H1 (cell line): ENCODE measurements around the gene ICAM5. TPM values are rescaled to one million over a fixed set of nuclear protein-coding genes. Genes with fewer than 3 reads are reported as not detected.

Experiments
- BACH1 ChIP-seq: IDR thresholded peaks from 2 replicates; pipeline ENCODE4 v1.6.1; 2012; ENCODE audit warnings: low read length, improper control_type of control experiment
- E2F6 ChIP-seq: IDR thresholded peaks from 2 replicates; pipeline ENCODE4 v1.6.1; 2012; ENCODE audit warnings: inconsistent platforms
- GTF2F1 ChIP-seq: IDR thresholded peaks from 2 replicates; pipeline ENCODE4 v1.6.1; 2012; ENCODE audit warnings: low read depth, low read length, improper control_type of control experiment, borderline replicate concordance
- KDM4A ChIP-seq: IDR thresholded peaks from one replicate; pipeline ENCODE4 v1.7.1; 2012; ENCODE audit warnings: low read depth, mild to moderate bottlenecking, moderate library complexity, low read length, inconsistent platforms; ENCODE audit not compliant: severe bottlenecking
- SAP30 ChIP-seq: fragments of 300-600 bp; sonication (generic); IDR thresholded peaks from 2 replicates; pipeline ENCODE4 v1.7.1; 2012; ENCODE audit warnings: low read length, moderate library complexity, mild to moderate bottlenecking, inconsistent platforms; ENCODE audit not compliant: insufficient read depth, insufficient replicate concordance
- polyA plus RNA-seq, 7 experiments: library from polyadenylated mRNA; depleted of rRNA in 3 of 7; stranded (reverse) in 5 of 7; unstranded in 2 of 7; fragments of >200 nt in 5 of 7; fragments of 200-250 nt in 2 of 7; gene quantifications; 1 replicate in 5 of 7; 2 replicates in 1 of 7; 4 replicates in 1 of 7; pipeline versions ENCODE4 v1.2.1 to v1.2.3, GENCODE V29; 2011 to 2013; ENCODE audit warnings: missing spikeins in 2 of 7, mixed read lengths in 2 of 7
- total RNA-seq: library from RNA; stranded (reverse); fragmentation: NEBNext Ultra II Directional; extraction: Animal tissue kit (Norgen Biotek cat#: 25700); gene quantifications from 2 replicates; pipeline ENCODE4 v1.2.1, GENCODE V29; 2021
- TF ChIP-seq, protein P1 (sequence below): fragments of 300-600 bp; sonication (generic); IDR thresholded peaks from 2 replicates; pipeline ENCODE4 v1.7.1; 2012; ENCODE audit warnings: low read length, moderate library complexity, mild to moderate bottlenecking, inconsistent platforms; ENCODE audit not compliant: insufficient replicate concordance
- TF ChIP-seq, protein P2 (sequence below): IDR thresholded peaks from 2 replicates; pipeline ENCODE4 v1.6.1; 2012; ENCODE audit warnings: inconsistent platforms

Gene ICAM5
- total and polyA plus RNA-seq, 2 of the 8 experiments (the other 6 are each of a cell fraction or from before 2014, with no cell fraction given), result 3.9 to 4.8 TPM

GRCh38 chr19:10295847-10296591, 6.3 kb downstream of the ICAM5 start (continued):
- TF ChIP-seq, protein P1, sequence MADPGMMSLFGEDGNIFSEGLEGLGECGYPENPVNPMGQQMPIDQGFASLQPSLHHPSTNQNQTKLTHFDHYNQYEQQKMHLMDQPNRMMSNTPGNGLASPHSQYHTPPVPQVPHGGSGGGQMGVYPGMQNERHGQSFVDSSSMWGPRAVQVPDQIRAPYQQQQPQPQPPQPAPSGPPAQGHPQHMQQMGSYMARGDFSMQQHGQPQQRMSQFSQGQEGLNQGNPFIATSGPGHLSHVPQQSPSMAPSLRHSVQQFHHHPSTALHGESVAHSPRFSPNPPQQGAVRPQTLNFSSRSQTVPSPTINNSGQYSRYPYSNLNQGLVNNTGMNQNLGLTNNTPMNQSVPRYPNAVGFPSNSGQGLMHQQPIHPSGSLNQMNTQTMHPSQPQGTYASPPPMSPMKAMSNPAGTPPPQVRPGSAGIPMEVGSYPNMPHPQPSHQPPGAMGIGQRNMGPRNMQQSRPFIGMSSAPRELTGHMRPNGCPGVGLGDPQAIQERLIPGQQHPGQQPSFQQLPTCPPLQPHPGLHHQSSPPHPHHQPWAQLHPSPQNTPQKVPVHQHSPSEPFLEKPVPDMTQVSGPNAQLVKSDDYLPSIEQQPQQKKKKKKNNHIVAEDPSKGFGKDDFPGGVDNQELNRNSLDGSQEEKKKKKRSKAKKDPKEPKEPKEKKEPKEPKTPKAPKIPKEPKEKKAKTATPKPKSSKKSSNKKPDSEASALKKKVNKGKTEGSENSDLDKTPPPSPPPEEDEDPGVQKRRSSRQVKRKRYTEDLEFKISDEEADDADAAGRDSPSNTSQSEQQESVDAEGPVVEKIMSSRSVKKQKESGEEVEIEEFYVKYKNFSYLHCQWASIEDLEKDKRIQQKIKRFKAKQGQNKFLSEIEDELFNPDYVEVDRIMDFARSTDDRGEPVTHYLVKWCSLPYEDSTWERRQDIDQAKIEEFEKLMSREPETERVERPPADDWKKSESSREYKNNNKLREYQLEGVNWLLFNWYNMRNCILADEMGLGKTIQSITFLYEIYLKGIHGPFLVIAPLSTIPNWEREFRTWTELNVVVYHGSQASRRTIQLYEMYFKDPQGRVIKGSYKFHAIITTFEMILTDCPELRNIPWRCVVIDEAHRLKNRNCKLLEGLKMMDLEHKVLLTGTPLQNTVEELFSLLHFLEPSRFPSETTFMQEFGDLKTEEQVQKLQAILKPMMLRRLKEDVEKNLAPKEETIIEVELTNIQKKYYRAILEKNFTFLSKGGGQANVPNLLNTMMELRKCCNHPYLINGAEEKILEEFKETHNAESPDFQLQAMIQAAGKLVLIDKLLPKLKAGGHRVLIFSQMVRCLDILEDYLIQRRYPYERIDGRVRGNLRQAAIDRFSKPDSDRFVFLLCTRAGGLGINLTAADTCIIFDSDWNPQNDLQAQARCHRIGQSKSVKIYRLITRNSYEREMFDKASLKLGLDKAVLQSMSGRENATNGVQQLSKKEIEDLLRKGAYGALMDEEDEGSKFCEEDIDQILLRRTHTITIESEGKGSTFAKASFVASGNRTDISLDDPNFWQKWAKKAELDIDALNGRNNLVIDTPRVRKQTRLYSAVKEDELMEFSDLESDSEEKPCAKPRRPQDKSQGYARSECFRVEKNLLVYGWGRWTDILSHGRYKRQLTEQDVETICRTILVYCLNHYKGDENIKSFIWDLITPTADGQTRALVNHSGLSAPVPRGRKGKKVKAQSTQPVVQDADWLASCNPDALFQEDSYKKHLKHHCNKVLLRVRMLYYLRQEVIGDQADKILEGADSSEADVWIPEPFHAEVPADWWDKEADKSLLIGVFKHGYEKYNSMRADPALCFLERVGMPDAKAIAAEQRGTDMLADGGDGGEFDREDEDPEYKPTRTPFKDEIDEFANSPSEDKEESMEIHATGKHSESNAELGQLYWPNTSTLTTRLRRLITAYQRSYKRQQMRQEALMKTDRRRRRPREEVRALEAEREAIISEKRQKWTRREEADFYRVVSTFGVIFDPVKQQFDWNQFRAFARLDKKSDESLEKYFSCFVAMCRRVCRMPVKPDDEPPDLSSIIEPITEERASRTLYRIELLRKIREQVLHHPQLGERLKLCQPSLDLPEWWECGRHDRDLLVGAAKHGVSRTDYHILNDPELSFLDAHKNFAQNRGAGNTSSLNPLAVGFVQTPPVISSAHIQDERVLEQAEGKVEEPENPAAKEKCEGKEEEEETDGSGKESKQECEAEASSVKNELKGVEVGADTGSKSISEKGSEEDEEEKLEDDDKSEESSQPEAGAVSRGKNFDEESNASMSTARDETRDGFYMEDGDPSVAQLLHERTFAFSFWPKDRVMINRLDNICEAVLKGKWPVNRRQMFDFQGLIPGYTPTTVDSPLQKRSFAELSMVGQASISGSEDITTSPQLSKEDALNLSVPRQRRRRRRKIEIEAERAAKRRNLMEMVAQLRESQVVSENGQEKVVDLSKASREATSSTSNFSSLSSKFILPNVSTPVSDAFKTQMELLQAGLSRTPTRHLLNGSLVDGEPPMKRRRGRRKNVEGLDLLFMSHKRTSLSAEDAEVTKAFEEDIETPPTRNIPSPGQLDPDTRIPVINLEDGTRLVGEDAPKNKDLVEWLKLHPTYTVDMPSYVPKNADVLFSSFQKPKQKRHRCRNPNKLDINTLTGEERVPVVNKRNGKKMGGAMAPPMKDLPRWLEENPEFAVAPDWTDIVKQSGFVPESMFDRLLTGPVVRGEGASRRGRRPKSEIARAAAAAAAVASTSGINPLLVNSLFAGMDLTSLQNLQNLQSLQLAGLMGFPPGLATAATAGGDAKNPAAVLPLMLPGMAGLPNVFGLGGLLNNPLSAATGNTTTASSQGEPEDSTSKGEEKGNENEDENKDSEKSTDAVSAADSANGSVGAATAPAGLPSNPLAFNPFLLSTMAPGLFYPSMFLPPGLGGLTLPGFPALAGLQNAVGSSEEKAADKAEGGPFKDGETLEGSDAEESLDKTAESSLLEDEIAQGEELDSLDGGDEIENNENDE, result no peak
- TF ChIP-seq SAP30 (no peak), E2F6 (peak; percentile 71; the same call in 1 of the 2 replicates), GTF2F1 (no peak), KDM4A (peak; percentile 86), BACH1 (no peak)
- TF ChIP-seq, protein P2, sequence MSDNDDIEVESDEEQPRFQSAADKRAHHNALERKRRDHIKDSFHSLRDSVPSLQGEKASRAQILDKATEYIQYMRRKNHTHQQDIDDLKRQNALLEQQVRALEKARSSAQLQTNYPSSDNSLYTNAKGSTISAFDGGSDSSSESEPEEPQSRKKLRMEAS, result peak; percentile 89
